ENCODE data around the gene ABCB8. TPM values are rescaled to one million over a fixed set of nuclear protein-coding genes. Genes with fewer than 3 reads are reported as not detected.

Gene ABCB8
- total and polyA plus RNA-seq, 9 of the 15 experiments (the other 6 are each of a cell fraction or from before 2014, with no cell fraction given), result 7.6 to 106 (median 36.3) TPM

DNA sequence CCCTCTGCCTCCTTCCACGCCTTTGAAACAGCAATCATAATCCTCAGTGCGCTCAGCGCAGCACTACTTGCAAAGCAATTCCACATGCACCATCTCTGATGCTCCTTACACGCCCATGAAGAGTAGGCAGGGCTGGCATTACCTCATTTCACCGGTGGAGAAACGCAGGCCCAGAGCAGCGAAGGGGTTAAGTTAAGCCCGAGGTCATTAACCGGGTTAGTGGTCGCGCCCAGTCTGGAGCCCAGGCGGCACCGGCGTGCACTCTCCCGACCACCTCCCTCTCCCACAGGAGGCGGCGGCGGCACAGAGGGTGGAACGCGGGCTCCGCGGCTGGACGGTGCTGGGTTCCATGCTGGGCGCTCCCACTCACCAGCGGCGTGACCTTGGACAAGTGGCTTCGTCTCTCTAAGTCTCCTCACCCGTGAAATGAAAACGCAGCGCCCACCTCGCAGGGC, 51.8 kb downstream of the ABCB8 start (continued):
- TF ChIP-seq, protein P1, sequence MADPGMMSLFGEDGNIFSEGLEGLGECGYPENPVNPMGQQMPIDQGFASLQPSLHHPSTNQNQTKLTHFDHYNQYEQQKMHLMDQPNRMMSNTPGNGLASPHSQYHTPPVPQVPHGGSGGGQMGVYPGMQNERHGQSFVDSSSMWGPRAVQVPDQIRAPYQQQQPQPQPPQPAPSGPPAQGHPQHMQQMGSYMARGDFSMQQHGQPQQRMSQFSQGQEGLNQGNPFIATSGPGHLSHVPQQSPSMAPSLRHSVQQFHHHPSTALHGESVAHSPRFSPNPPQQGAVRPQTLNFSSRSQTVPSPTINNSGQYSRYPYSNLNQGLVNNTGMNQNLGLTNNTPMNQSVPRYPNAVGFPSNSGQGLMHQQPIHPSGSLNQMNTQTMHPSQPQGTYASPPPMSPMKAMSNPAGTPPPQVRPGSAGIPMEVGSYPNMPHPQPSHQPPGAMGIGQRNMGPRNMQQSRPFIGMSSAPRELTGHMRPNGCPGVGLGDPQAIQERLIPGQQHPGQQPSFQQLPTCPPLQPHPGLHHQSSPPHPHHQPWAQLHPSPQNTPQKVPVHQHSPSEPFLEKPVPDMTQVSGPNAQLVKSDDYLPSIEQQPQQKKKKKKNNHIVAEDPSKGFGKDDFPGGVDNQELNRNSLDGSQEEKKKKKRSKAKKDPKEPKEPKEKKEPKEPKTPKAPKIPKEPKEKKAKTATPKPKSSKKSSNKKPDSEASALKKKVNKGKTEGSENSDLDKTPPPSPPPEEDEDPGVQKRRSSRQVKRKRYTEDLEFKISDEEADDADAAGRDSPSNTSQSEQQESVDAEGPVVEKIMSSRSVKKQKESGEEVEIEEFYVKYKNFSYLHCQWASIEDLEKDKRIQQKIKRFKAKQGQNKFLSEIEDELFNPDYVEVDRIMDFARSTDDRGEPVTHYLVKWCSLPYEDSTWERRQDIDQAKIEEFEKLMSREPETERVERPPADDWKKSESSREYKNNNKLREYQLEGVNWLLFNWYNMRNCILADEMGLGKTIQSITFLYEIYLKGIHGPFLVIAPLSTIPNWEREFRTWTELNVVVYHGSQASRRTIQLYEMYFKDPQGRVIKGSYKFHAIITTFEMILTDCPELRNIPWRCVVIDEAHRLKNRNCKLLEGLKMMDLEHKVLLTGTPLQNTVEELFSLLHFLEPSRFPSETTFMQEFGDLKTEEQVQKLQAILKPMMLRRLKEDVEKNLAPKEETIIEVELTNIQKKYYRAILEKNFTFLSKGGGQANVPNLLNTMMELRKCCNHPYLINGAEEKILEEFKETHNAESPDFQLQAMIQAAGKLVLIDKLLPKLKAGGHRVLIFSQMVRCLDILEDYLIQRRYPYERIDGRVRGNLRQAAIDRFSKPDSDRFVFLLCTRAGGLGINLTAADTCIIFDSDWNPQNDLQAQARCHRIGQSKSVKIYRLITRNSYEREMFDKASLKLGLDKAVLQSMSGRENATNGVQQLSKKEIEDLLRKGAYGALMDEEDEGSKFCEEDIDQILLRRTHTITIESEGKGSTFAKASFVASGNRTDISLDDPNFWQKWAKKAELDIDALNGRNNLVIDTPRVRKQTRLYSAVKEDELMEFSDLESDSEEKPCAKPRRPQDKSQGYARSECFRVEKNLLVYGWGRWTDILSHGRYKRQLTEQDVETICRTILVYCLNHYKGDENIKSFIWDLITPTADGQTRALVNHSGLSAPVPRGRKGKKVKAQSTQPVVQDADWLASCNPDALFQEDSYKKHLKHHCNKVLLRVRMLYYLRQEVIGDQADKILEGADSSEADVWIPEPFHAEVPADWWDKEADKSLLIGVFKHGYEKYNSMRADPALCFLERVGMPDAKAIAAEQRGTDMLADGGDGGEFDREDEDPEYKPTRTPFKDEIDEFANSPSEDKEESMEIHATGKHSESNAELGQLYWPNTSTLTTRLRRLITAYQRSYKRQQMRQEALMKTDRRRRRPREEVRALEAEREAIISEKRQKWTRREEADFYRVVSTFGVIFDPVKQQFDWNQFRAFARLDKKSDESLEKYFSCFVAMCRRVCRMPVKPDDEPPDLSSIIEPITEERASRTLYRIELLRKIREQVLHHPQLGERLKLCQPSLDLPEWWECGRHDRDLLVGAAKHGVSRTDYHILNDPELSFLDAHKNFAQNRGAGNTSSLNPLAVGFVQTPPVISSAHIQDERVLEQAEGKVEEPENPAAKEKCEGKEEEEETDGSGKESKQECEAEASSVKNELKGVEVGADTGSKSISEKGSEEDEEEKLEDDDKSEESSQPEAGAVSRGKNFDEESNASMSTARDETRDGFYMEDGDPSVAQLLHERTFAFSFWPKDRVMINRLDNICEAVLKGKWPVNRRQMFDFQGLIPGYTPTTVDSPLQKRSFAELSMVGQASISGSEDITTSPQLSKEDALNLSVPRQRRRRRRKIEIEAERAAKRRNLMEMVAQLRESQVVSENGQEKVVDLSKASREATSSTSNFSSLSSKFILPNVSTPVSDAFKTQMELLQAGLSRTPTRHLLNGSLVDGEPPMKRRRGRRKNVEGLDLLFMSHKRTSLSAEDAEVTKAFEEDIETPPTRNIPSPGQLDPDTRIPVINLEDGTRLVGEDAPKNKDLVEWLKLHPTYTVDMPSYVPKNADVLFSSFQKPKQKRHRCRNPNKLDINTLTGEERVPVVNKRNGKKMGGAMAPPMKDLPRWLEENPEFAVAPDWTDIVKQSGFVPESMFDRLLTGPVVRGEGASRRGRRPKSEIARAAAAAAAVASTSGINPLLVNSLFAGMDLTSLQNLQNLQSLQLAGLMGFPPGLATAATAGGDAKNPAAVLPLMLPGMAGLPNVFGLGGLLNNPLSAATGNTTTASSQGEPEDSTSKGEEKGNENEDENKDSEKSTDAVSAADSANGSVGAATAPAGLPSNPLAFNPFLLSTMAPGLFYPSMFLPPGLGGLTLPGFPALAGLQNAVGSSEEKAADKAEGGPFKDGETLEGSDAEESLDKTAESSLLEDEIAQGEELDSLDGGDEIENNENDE (IDR thresholded peaks at IDR 0.05; ENCODE audit: low read depth, low read length), result no peak
- TF ChIP-seq BCOR (IDR thresholded peaks at IDR 0.05) (0 out of 2 replicates have a peak, but pooled peaks have one; percentile 13), MXI1 (IDR thresholded peaks at IDR 0.05; ENCODE audit: low read depth, low read length) (peak; percentile 17; the same call in 1 of the 2 replicates), SRSF3 (IDR thresholded peaks at IDR 0.05; ENCODE audit: insufficient read depth, low read length) (0 out of 2 replicates have a peak, but pooled peaks have one; percentile 74), TEAD1 (CRISPR knock-in tag; IDR thresholded peaks at IDR 0.05) (peak in 1 of 2 experiments; percentile 83; a peak in 1 of 4 replicates), MYBL2 (IDR thresholded peaks at IDR 0.05; ENCODE audit: low read depth) (no peak), MYBL2 (CRISPR knock-in tag; IDR thresholded peaks at IDR 0.05; ENCODE audit: borderline replicate concordance) (no peak), GTF2F1 (IDR thresholded peaks at IDR 0.05; ENCODE audit: low read depth, low read length) (peak; percentile 35; the same call in 1 of the 2 replicates), ZBTB7A (IDR thresholded peaks at IDR 0.05; ENCODE audit: borderline replicate concordance, control insufficient read depth, low read depth, low read length) (0 out of 2 replicates have a peak, but pooled peaks have one; percentile 6)

Measured in K562 (cell line).